AG04450 (cell line): ENCODE data around the gene QRFP. TPM values are rescaled to one million over a fixed set of nuclear protein-coding genes. Genes with fewer than 3 reads are reported as not detected.
A peak's percentile ranks its signal among the peaks of the same experiment; 100 is the strongest.

Experiments
- CTCF ChIA-PET: fragments of 300-600, 350-600 bp; formaldehyde crosslinking; extraction: SDS; loops from one replicate; lab custom pipeline; 2022; ENCODE audit warnings: antibody characterized with exemption, inconsistent platforms; lab: Charles Lee
- POLR2A ChIA-PET: fragments of 350-600 bp; formaldehyde crosslinking; extraction: SDS; loops from one replicate; lab custom pipeline; 2021; ENCODE audit warnings: antibody characterized with exemption, inconsistent platforms; lab: Yijun Ruan, JAX
- DNase-seq: peaks from one replicate; pipeline ENCODE4 v3.0.0-alpha.2; 2011; ENCODE audit warnings: low read depth, low spot score
- H3K27ac ChIP-seq: one replicate; pipeline ENCODE4 v1.5.1; 2012; ENCODE audit warnings: low read depth, low read length, control low read depth
- H3K27me3 ChIP-seq: one replicate; pipeline ENCODE4 v1.6.0; 2012; ENCODE audit warnings: low read length; ENCODE audit not compliant: control insufficient read depth, insufficient read depth
- H3K4me3 ChIP-seq: 2 replicates; pipeline ENCODE4 v1.5.1; 2011; ENCODE audit warnings: mild to moderate bottlenecking, low read depth, low read length, control low read depth
- H3K9me3 ChIP-seq: 2 replicates; pipeline ENCODE4 v1.5.1; 2012; ENCODE audit warnings: low read length; ENCODE audit not compliant: control insufficient read depth, insufficient read depth
- polyA plus RNA-seq: library from polyadenylated mRNA; depleted of rRNA; stranded (reverse); fragments of >200 nt; gene quantifications from 2 replicates; pipeline ENCODE4 v1.2.3, GENCODE V29; 2011
- TF ChIP-seq, protein P1 (sequence below): IDR thresholded peaks from 2 replicates; pipeline ENCODE4 v1.5.1; 2011; ENCODE audit warnings: low read depth, low read length, control low read depth, inconsistent platforms

Gene QRFP
- polyA plus RNA-seq, 1 experiment = not detected

DNA sequence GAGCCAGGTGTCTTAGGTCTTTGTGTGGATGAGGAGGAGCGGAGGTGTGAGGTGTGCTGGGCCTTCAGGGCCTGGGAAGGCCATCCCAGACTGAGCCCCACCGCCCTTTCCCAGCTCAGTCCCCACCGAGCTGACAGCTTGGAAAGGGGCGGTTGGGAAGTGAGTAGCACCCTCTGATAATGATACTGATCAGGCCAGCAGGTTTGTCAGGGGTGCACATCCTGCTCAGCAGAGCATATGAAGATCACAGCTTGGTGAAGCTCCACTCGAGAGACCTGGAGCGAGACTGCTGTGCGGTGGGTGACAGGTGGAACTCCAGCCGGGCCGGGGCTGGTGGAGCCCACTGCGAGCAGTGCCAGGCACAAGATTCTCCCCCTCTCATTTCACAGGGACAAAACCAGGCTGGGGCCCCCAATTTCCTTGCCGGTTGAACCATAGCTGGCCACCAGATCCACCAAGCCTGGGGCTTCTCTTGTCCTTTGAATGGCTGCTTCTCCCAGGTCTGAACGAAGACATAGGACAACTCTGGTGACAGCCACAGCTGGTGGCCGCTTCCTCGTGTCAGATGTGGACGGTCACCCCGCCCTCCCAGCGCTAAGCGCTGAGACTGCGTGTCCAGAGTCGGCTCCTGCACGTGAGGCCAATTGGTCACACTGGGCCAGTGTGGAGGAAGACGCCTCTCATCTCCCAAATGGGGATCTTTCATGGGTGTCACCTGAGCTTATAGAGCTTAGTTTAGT is 8.3 kb downstream of the QRFP start:
- H3K9me3 ChIP-seq = no peaks in the 10 kb centered on the region; the same call in 1 of the 2 replicates
- no peak overlapping the region for H3K4me3 ChIP-seq
- DNase-seq = no peak
- ChIA-PET POLR2A (interaction anchor here (0.7 kb wide), 1 partner anchor 35 kb away, joined by 4 read pairs; no protein-coding TSS in a partner anchor), CTCF (interaction anchor here (0.6 to 2.0 kb wide), 6 partner anchors 22 to 187 kb away, joined by 3 to 10 read pairs (median 5); no protein-coding TSS in a partner anchor)
- TF ChIP-seq, protein P1, sequence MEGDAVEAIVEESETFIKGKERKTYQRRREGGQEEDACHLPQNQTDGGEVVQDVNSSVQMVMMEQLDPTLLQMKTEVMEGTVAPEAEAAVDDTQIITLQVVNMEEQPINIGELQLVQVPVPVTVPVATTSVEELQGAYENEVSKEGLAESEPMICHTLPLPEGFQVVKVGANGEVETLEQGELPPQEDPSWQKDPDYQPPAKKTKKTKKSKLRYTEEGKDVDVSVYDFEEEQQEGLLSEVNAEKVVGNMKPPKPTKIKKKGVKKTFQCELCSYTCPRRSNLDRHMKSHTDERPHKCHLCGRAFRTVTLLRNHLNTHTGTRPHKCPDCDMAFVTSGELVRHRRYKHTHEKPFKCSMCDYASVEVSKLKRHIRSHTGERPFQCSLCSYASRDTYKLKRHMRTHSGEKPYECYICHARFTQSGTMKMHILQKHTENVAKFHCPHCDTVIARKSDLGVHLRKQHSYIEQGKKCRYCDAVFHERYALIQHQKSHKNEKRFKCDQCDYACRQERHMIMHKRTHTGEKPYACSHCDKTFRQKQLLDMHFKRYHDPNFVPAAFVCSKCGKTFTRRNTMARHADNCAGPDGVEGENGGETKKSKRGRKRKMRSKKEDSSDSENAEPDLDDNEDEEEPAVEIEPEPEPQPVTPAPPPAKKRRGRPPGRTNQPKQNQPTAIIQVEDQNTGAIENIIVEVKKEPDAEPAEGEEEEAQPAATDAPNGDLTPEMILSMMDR = no peak
- H3K27me3 ChIP-seq = no peaks in the 10 kb centered on the region
- H3K27ac ChIP-seq = no peak overlapping the region

DNA sequence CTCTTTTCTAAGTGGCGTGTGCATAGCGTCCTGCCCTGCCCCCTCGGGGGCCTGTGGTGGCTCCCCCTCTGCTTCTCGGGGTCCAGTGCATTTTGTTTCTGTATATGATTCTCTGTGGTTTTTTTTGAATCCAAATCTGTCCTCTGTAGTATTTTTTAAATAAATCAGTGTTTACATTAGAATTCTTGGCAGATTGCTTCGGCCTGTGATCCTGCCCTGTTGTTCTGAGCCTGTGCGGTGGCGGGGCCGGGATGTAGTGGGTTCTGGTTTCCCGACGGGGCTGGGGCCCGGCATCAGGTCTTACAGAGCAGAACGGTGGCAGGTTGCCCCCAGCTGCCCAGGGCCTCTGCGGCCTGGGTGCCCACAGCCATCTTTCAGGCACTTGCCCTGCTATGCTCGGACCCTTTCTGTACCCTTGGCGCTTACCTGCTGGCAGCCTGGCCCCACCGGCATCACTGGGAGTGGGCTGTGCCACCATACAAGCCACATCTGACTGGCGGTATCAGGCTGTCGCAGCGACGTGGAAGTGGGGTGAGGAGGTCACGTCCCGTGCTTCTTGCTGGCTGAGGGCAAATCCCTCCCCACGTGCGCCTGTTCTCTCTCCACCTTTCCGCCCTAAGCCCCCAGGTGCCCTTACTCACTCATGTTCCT is 9.0 kb downstream of the QRFP start:
- POLR2A ChIA-PET = interaction anchor here (0.7 kb wide), 1 partner anchor 34 kb away, joined by 4 read pairs; no protein-coding TSS in a partner anchor
- TF ChIP-seq, protein P1 = no peak
- no peak for DNase-seq

DNA sequence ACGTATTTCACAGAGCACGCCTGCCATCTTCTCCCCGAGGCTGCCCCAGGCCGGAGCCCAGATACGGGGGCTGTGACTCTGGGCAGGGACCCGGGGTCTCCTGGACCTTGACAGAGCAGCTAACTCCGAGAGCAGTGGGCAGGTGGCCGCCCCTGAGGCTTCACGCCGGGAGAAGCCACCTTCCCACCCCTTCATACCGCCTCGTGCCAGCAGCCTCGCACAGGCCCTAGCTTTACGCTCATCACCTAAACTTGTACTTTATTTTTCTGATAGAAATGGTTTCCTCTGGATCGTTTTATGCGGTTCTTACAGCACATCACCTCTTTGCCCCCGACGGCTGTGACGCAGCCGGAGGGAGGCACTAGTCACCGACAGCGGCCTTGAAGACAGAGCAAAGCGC is 9.6 kb downstream of the QRFP start:
- no peaks in the 10 kb centered on the region; the same call in 1 of the 2 replicates for H3K9me3 ChIP-seq
- TF ChIP-seq, protein P1 = no peak
- CTCF ChIA-PET = interaction anchor here (1.4 to 3.7 kb wide), 4 partner anchors 17 to 186 kb away, joined by 4 to 11 read pairs (median 8); no protein-coding TSS in a partner anchor
- H3K4me3 ChIP-seq = no peak overlapping the region
- POLR2A ChIA-PET = no interaction called here
- peak overlapping the region; percentile 31 for H3K27ac ChIP-seq
- no peaks in the 10 kb centered on the region for H3K27me3 ChIP-seq
- DNase-seq = no peak

More for the DNA sequence above, 9.0 kb downstream of the QRFP start:
- no peaks in the 10 kb centered on the region for H3K27me3 ChIP-seq
- no peak overlapping the region for H3K4me3 ChIP-seq
- no peaks in the 10 kb centered on the region; the same call in 1 of the 2 replicates for H3K9me3 ChIP-seq
- CTCF ChIA-PET = interaction anchor here (1.7 to 2.0 kb wide), 3 partner anchors 21 to 187 kb away, joined by 5 to 10 read pairs (median 7); no protein-coding TSS in a partner anchor
- peak overlapping the region; percentile 31 for H3K27ac ChIP-seq

DNA sequence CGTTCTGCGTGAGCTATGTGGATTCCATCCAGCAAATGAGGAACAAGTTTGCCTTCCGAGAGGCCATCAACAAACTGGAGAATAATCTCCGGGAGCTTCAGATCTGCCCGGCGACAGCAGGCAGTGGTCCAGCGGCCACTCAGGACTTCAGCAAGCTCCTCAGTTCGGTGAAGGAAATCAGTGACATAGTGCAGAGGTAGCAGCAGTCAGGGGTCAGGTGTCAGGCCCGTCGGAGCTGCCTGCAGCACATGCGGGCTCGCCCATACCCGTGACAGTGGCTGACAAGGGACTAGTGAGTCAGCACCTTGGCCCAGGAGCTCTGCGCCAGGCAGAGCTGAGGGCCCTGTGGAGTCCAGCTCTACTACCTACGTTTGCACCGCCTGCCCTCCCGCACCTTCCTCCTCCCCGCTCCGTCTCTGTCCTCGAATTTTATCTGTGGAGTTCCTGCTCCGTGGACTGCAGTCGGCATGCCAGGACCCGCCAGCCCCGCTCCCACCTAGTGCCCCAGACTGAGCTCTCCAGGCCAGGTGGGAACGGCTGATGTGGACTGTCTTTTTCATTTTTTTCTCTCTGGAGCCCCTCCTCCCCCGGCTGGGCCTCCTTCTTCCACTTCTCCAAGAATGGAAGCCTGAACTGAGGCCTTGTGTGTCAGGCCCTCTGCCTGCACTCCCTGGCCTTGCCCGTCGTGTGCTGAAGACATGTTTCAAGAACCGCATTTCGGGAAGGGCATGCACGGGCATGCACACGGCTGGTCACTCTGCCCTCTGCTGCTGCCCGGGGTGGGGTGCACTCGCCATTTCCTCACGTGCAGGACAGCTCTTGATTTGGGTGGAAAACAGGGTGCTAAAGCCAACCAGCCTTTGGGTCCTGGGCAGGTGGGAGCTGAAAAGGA is 10.9 kb downstream of the QRFP start:
- Histone ChIP-seq H3K27me3 (no peaks in the 10 kb centered on the region), H3K9me3 (no peaks in the 10 kb centered on the region; the same call in 1 of the 2 replicates), H3K4me3 (no peak overlapping the region), H3K27ac (no peak overlapping the region)
- DNase-seq = no peak
- TF ChIP-seq, protein P1 = no peak
- ChIA-PET CTCF (interaction anchor here (1.0 to 3.7 kb wide), 7 partner anchors 16 to 185 kb away, joined by 3 to 11 read pairs (median 4); no protein-coding TSS in a partner anchor), POLR2A (interaction anchor here (0.5 kb wide), 1 partner anchor 134 kb away, joined by 3 read pairs; no protein-coding TSS in a partner anchor)
